Fibroblast of lung (primary cell): ENCODE data around the gene ALDH3A1.

ENCODE experiments used
- CTCF ChIP-seq, 2 donors: IDR thresholded peaks in 1 of 2; conservative IDR thresholded peaks in 1 of 2; 1 replicate in 1 of 2; 2 replicates in 1 of 2; pipeline ENCODE4 v1.5.1; 2011 to 2012; ENCODE audit warnings: low read length in 2 of 2, control low read depth in 1 of 2, inconsistent platforms in 1 of 2, low read depth in 1 of 2, mild to moderate bottlenecking in 1 of 2
- EZH2 ChIP-seq: IDR thresholded peaks from 2 replicates; pipeline ENCODE4 v1.5.1; 2012; ENCODE audit warnings: low read length, control low read depth, mild to moderate bottlenecking; ENCODE audit errors: missing control alignments

- no peak for TF ChIP-seq CTCF (conservative IDR thresholded peaks at IDR 0.05 in 1 of 2, IDR thresholded peaks at IDR 0.05 in 1 of 2; ENCODE audit: low read depth in 1 of 2, low read length in 2 of 2)
- no peak for TF ChIP-seq EZH2
Observed at GRCh38 chr17:19718041-19718612, 30.0 kb downstream of the ALDH3A1 start.
